Gastroesophageal sphincter (tissue), 3 donors: ENCODE data around the gene NSUN2.

Experiments used
- CTCF ChIP-seq, 4 experiments: fragments of 200-600 bp in 2 of 4; fragments of 450-650 bp in 2 of 4; sonication (generic) in 1 of 4; IDR thresholded peaks; one replicate each; pipeline ENCODE4 v1.5.1; 2017 to 2019; ENCODE audit warnings: antibody characterized with exemption in 4 of 4, mild to moderate bottlenecking in 2 of 4, moderate library complexity in 2 of 4
- EP300 ChIP-seq: sonication (generic); formaldehyde crosslinking; IDR thresholded peaks from one replicate; pipeline ENCODE4 v1.6.1; 2017; ENCODE audit warnings: antibody characterized with exemption, mild to moderate bottlenecking
- POLR2A ChIP-seq, 2 donors: fragments of 450-650 bp; IDR thresholded peaks; one replicate each; pipeline ENCODE4 v1.6.1; 2017; ENCODE audit warnings: antibody characterized with exemption in 2 of 2, mild to moderate bottlenecking in 2 of 2, moderate library complexity in 1 of 2
- POLR2AphosphoS5 ChIP-seq: sonication (generic); formaldehyde crosslinking; IDR thresholded peaks from one replicate; pipeline ENCODE4 v1.6.1; 2017; ENCODE audit warnings: antibody characterized with exemption

GRCh38 chr5:6591671-6592288, 41.1 kb downstream of the NSUN2 start:
- TF ChIP-seq POLR2AphosphoS5, result no peak
- no peak for TF ChIP-seq CTCF (IDR thresholded peaks at IDR 0.05)
- no peak for TF ChIP-seq POLR2A (IDR thresholded peaks at IDR 0.05)
- TF ChIP-seq EP300, result no peak
